GM21723 (cell line): ENCODE results near the gene C20orf173.

Source experiments
- ATAC-seq: cut with Tn5 transposase; IDR thresholded peaks from one replicate; pipeline ENCODE4 v1.9.1; 2021; ENCODE audit warnings: mild to moderate bottlenecking, moderate library complexity; ENCODE audit not compliant: unreplicated experiment

Gene C20orf173

GRCh38 chr20:35508493-35509218, 20.8 kb downstream of the C20orf173 start:
- no peak for ATAC-seq

GRCh38 chr20:35506872-35507638, 22.4 kb downstream of the C20orf173 start:
- no peak for ATAC-seq

GRCh38 chr20:35506179-35506578, 23.3 kb downstream of the C20orf173 start:
- no peak for ATAC-seq

- no peak for ATAC-seq
Observed at GRCh38 chr20:35504751-35505150, 24.7 kb downstream of the C20orf173 start.

GRCh38 chr20:35503841-35504561, 25.5 kb downstream of the C20orf173 start:
- no peak for ATAC-seq

- no peak for ATAC-seq
Observed at GRCh38 chr20:35503281-35503680, 26.2 kb downstream of the C20orf173 start.

GRCh38 chr20:35502352-35502751, 27.1 kb downstream of the C20orf173 start:
- ATAC-seq, result peak; percentile 85

GRCh38 chr20:35499271-35499670, 30.2 kb downstream of the C20orf173 start:
- ATAC-seq, result no peak

DNA sequence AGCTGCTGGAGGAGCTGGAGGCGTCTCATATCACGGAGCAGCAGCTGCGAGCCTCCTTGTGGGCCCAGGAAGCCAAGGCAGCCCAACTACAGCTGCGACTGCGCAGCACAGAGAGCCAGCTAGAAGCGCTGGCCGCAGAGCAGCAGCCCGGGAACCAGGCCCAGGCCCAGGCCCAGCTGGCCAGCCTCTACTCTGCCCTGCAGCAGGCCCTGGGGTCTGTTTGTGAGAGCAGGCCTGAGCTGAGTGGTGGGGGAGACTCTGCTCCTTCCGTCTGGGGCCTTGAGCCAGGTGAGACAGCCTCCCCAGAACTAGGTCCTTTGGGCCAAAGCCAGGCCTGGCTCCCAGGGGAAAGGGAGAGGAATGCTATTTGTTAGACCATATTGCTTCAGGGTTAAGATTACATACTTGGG, 31.7 kb downstream of the C20orf173 start:
- no peak for ATAC-seq

GRCh38 chr20:35497320-35497719, 32.1 kb downstream of the C20orf173 start:
- no peak for ATAC-seq

GRCh38 chr20:35496481-35496880, 33.0 kb downstream of the C20orf173 start:
- ATAC-seq, result no peak

GRCh38 chr20:35492352-35492751, 37.1 kb downstream of the C20orf173 start:
- no peak for ATAC-seq

DNA sequence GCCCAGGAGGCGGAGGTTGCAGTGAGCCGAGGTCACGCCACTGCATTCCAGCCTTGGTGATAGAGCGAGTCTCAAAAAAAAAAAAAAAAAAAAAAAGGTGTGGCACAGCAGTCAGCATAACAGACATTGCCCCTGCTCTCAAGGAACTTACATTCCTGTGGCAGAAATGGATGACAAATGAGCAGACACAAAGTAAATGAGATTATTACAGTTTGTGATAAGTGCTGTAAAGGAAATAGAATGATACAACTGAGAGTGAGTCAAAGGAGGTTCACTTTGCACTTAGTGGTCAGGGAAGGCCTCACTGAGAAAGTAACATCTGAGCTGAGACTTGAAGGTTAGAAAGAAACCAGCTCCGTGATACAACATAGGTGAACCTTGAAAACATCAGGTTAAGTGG, 37.6 kb downstream of the C20orf173 start:
- ATAC-seq, result no peak

DNA sequence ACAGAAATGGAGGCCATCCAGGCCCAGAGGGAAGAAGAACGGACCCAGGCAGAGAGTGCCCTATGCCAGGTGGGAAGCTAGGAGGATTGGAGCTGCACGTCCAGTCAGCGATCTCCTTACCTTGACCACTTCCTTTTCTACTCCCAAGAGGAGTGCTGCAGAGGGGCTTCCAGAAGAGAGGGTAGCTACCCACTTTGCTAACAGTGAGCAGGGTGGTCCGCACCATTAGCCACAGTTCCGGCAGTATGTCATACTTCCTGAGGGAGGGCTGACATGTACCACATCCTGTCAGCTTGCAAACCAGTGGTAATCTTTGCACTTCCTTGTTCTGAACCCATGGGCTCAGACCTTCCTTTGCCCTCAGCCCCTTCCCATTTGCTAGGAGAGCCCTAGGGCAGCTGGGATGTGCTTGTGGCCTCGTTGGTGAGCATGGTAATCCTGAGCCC, 38.7 kb downstream of the C20orf173 start:
- peak; percentile 96 for ATAC-seq

DNA sequence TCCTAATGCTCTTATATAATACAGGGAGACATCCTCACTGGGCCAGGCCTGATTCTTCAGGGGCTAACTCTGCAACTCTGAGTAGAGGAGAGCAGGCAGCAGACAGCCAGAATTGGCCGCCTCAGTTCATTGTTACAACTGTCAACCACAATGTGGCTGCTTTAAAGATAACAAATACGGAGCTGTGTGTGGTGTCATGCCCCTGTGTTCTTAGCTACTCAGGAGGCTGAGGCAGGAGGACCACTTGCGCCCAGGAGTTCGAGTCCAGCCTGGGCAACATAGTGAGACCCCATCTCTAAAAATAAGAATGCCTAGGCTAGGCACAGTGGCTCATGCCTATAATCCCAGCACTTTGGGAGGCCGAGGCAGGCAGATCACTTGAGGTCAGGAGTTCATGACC, 39.7 kb downstream of the C20orf173 start:
- ATAC-seq, result no peak

- no peak for ATAC-seq
Observed at GRCh38 chr20:35487479-35487878, 42.0 kb downstream of the C20orf173 start.

- no peak for ATAC-seq
Observed at GRCh38 chr20:35479798-35480197, 49.7 kb downstream of the C20orf173 start.

- ATAC-seq, result no peak
Observed at GRCh38 chr20:35478804-35479472, 50.5 kb downstream of the C20orf173 start.
